ENCODE results near the gene PNRC1.
"Not testable (repeated sequence)": the region's sequence is repeated elsewhere in the genome, so short reads cannot be mapped to it uniquely, and the experiment has no call there.

The PNRC1 gene

GRCh38 chr6:89118931-89119330 lies 38.4 kb downstream of the PNRC1 start:
- no peak for TF ChIP-seq CTCF (IDR thresholded peaks at IDR 0.05; ENCODE audit: low read depth, low read length)
- H3K4me3 ChIP-seq (ENCODE audit: low read depth, low read length), result no peak overlapping the region
- H3K36me3 ChIP-seq, result no peaks in the 10 kb centered on the region
- H3K27ac ChIP-seq, result no peak overlapping the region
- H3K27me3 ChIP-seq (ENCODE audit: insufficient read depth, low read depth, severe bottlenecking), result no peaks in the 10 kb centered on the region
- no peaks in the 10 kb centered on the region for H3K9me3 ChIP-seq (ENCODE audit: severe bottlenecking)
- no peak for DNase-seq

GRCh38 chr6:89120371-89120770 lies 39.8 kb downstream of the PNRC1 start:
- H3K36me3 ChIP-seq, result no peaks in the 10 kb centered on the region
- no peak overlapping the region for H3K4me3 ChIP-seq (ENCODE audit: low read depth, low read length)
- no peak overlapping the region for H3K27ac ChIP-seq
- H3K27me3 ChIP-seq (ENCODE audit: insufficient read depth, low read depth, severe bottlenecking), result no peaks in the 10 kb centered on the region
- H3K9me3 ChIP-seq (ENCODE audit: severe bottlenecking), result no peaks in the 10 kb centered on the region
- TF ChIP-seq CTCF (IDR thresholded peaks at IDR 0.05; ENCODE audit: low read depth, low read length), result no peak
- DNase-seq, result no peak

- no peak overlapping the region for H3K27ac ChIP-seq
- no peaks in the 10 kb centered on the region for H3K9me3 ChIP-seq (ENCODE audit: severe bottlenecking)
- H3K27me3 ChIP-seq (ENCODE audit: insufficient read depth, low read depth, severe bottlenecking), result no peaks in the 10 kb centered on the region
- no peaks in the 10 kb centered on the region for H3K36me3 ChIP-seq
- no peak overlapping the region for H3K4me3 ChIP-seq (ENCODE audit: low read depth, low read length)
- no peak for TF ChIP-seq CTCF (IDR thresholded peaks at IDR 0.05; ENCODE audit: low read depth, low read length)
- no peak for DNase-seq
Observed at GRCh38 chr6:89121934-89122333, 41.4 kb downstream of the PNRC1 start.

GRCh38 chr6:89122625-89123024 lies 42.1 kb downstream of the PNRC1 start:
- no peaks in the 10 kb centered on the region for H3K9me3 ChIP-seq (ENCODE audit: severe bottlenecking)
- peak; percentile 45 for TF ChIP-seq CTCF (IDR thresholded peaks at IDR 0.05; ENCODE audit: low read depth, low read length)

GRCh38 chr6:89128256-89128671 lies 47.7 kb downstream of the PNRC1 start:
- not testable (repeated sequence) for DNase-seq; H3K9me3 ChIP-seq (ENCODE audit: severe bottlenecking); H3K27ac ChIP-seq; H3K27me3 ChIP-seq (ENCODE audit: insufficient read depth, low read depth, severe bottlenecking); H3K4me3 ChIP-seq (ENCODE audit: low read depth, low read length); H3K36me3 ChIP-seq

More at GRCh38 chr6:89122625-89123024, 42.1 kb downstream of the PNRC1 start:
- Histone ChIP-seq H3K27me3 (ENCODE audit: insufficient read depth, low read depth, severe bottlenecking) (no peaks in the 10 kb centered on the region), H3K36me3 (no peaks in the 10 kb centered on the region), H3K4me3 (ENCODE audit: low read depth, low read length) (no peak overlapping the region), H3K27ac (no peak overlapping the region)
- no peak for DNase-seq

GRCh38 chr6:89131599-89131998 lies 51.0 kb downstream of the PNRC1 start:
- H3K36me3 ChIP-seq, result no peaks in the 10 kb centered on the region
- no peaks in the 10 kb centered on the region for H3K9me3 ChIP-seq (ENCODE audit: severe bottlenecking)
- no peak overlapping the region for H3K4me3 ChIP-seq (ENCODE audit: low read depth, low read length)
- no peak for TF ChIP-seq CTCF (IDR thresholded peaks at IDR 0.05; ENCODE audit: low read depth, low read length)
- no peak overlapping the region for H3K27ac ChIP-seq
- no peaks in the 10 kb centered on the region for H3K27me3 ChIP-seq (ENCODE audit: insufficient read depth, low read depth, severe bottlenecking)
- DNase-seq, result no peak

Measured in WERI-Rb-1 (cell line).